LoVo (cell line): ENCODE data around the gene RTF2.

ENCODE experiments used
- DNase-seq: peaks from one replicate; pipeline ENCODE4 v3.0.0-alpha.2; 2016; ENCODE audit warnings: low spot score

The RTF2 gene

DNA sequence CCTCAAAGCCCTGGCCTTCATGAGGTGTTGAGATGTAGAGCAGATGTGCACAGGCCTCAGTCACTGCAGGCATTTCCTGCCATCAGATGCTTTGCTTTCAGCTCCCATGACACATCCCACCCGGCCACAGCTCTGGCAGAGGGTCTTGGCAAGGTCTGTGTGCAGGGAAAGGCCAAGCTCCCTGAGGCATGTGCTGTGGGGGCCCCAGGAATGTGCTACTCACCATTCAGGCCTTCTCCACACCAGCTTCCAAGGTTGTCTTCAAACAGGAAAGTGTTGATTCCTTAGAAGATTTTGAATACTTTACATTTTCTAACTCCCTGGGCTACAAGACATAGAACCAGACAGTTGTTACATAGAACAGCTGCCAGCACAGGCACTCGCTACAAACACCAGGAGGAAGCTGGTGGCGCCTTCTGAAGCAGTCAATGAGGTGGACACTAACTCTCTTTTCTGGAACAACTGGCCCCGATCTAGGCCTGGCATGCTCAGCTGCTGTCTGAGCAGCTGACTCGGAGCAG lies 28.6 kb upstream of the RTF2 start:
- DNase-seq = no peak

DNA sequence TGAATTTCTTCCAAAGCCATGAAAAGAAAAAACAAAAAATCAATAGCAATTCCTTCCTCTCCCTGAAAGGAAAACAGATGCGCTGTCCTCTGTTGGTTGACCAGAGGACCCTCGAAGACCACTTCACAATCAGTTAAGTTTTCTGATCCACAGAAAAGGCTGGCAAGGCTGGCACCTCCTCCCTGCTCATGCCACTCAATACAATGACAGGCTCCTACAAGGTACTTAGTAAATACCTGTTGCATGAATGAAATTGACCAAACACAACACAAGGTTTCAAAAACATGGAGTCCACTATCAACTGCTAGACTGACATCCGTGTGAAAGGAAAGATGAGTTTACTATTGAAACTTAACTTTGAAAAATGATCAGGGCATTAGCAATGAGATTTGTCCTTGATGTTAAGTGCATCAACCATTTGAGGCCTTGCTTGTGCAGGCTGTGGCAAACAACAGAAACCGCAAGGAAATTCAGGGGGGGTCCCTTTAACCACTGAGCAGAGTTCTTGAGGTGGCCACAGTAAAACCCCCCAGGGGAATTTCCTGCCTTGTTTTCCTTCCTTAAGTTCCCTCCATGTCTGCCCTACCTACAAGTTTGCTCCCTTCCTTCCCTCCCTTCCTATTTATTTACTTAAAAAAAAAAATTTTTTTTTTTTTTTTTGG lies 27.9 kb upstream of the RTF2 start:
- no peak for DNase-seq

DNA sequence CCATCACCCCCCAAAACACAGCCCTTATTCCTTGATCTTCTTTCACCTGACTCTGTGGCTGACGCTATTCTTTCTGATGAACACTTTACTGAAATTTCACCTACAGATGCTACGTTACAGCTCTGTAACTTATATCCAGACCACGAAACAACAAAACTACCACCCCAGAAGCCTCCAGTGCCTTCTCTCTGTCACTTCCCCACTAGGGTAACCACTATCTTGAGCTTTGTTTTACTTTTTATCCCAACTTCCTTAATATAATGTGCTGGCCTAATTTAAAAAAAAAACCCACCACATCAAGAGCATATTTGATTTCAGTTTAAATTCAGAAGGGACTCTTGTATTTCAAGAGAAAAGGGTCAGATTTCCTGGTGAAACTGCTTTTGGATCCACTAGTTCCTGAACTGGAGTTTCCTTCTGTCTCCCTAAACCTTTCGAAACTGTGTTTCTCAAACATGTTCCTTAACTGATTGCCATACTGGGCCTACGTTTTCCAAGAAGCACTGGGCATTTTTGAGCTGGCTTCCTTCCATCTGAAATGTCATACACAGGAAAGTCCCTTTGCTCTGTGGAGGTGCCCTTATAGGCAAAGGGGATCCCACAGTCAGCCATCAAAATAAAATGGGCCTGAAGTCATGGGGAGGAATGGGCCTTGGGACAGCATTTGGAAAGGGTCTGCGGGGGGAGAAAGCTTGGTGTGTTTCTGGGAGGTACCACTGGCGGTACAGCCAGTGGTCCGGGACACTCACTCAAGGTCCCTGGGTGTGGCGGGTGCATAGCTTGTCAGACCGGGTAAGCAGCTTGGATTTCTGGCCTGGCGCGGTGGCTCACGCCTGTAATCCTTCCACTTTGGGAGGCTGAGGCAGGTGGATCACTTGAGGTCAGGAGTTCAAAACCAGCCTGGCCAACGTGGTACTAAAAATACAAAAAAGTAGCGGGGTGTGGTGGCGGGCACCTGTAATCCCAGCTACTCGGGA lies 25.8 kb upstream of the RTF2 start:
- no peak for DNase-seq

DNA sequence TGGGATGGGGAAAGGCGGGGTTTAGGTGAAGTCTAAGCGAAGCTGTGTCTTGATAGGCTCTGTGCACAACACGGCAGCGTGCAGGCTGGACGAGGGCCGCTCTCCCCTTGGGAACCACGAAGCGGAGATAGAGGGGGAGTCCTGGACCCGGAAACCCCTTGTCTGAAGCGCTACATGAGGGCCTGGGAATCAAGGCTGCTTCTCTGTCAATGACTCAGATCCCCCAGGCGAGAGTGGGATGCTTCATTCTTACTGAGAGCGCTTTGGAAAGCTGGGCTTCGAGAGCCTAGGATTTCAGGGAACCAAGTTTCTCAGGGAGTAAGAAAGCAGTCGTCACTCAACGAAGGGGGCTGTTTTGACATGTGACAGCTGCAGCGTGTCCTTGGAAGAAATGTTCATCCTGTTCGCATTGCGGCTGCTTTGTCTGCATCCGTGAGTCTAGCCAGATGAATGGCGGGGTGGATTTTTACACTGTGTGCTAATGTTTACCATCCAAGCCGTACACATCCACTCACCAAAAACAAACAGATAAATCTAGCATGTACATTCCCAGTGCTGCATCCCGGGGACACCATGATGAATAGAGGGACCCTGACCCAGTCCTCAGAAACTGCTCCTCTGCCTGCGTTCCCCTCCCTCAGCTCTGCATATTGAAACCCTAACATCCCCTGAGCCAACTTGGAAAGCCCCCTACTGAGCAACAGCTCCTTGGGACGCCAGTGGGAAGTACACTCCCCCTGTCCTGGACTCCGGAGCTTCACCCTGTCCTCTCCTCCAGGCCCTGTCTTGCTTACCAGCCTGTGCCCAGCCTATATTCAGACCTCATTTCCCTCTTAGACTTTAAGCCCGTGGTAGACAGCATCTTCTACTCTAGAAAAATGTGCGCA lies 24.5 kb upstream of the RTF2 start:
- DNase-seq = no peak

DNA sequence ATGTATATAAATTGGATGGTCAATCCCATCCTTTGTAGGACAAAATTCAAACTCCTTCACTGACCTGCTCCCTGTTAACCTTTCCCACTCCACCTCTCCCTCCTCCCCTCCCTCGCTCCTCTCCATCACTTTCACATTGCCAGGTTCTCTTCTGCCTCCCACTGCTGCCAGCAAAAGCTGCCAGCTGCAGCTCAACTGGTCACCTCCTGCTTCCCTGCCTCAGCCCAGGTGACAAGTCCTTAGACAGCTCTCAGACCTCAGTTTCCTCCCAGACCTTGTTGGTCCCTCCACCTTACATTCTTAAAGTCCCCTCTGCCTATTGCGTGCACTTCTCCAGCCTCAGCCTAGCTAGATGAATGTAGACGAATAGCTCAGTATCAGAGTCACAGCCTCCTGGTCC lies 23.3 kb upstream of the RTF2 start:
- DNase-seq = no peak

DNA sequence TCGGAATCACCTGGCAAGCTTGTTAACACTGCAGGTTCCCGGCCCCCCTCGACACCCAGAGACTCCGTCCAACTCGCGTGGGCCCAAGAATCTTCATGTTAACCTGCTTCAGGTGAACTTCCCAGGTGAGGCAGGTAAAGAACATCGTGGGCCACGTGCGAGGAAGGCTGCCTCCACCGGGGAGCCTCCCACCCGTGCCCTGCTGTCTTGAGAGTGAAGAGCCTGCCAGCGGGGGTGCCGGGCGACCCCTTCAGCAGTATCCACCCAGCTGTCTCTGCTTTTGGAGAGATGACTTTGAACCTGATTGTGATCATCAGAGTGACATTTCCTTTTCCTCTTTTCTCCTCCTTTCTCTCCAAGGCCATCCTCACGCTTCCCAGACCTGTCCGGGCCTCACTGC lies 22.9 kb upstream of the RTF2 start:
- DNase-seq = no peak

DNA sequence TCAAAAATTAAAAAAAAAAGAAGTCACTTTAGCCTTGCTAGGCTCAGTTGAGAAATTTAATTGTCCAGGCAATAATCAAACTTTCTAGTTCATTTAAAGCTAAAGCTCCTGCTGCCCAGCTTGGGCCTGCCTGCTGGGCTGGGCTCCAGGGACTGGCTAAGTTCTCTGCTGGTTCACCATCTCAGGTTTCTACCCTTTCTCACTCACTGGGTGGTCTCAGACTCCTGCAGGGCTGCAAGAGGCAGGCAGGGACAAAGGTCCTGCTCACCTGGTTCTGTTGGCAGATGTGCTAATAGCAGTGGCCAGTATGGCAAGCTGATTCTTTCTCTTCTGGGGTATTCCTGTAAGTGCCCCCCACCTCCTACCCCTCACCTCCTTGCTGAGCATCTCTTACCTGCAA lies 21.2 kb upstream of the RTF2 start:
- no peak for DNase-seq

DNA sequence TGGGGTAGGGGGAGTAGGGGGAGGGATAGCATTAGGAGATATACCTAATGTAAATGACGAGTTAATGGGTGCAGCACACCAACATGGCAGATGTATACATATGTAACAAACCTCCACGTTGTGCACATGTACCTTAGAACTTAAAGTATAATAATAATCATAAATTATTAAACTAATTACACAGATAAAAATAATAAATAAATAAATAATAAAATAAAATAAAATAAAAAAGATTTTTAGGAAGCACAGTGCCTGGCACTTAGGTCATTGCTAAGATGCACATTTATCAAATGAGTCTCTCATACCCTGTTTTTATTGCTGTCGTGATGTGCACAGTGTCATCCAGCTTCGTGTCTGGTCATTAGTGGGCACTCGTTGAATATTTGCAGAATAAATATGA lies 19.0 kb upstream of the RTF2 start:
- no peak for DNase-seq

DNA sequence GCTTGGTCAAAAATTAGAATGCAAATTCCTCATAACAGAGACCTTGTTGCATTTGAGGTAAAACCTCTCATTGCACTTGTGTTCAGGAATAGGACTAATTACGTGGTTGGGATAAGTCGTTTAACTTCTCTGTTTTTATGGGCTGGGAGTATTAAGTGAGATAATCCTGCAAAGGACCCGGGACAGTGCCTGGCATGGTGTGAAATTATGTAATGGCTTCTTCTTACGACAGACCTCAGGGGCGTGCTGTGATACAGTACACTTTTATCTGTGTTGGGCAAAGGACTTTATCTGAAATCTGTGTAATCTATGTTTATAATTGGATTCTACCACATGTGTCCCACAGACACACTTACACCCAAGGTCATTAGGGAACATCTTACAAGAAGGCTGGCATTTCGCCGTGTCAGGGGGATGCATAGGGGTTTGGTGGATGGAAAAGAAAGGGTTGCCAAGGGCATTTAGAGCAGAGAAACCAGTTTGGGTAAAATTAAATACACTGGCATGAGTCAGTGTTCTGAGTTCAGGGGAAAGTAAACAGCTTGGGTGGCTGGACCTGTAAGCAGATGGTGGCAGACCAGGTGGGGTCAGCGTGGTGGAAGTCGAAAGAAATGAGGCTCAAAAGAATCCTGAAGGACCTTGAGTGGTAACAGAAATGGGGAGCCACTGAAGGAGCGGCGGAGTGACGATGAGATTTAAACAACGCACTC lies 17.2 kb upstream of the RTF2 start:
- no peak for DNase-seq

DNA sequence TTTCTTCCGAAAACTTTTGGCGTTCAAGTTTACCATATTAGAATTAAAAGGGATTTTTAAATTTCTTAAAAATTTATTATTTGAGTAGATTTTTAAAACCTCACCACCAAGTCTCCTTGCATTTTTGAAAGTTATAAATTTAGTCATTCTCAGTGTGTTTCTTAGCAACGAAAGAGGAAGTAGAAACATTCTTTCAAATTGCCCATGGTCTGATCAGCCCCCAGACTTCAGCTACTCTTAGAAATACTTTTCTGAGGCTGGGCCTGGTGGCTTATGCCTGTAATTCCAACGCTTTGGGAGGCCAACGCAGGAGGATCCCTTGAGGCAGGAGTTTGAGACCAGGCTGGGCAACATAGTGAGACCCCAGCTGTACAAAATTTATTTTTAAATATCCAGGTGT lies 15.1 kb upstream of the RTF2 start:
- DNase-seq = no peak

DNA sequence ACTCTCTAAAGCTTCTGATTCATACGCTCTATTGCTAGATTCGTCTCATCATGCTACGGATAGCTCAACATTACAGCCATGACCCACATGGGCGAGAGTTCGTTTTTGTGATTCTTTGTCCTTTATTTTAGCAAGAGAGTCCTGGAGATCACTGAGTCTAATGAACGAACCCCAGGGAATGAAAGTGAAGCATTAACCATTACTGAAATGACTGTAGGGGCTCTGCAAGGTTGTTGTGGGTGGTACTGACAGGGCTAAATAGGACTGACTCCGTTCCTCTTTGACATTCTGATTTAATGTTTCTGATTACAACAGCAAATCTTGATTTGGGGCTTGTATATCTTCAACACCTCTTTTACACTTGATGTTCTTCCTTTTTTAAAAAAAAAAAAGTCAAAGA lies 13.7 kb upstream of the RTF2 start:
- DNase-seq = no peak

DNA sequence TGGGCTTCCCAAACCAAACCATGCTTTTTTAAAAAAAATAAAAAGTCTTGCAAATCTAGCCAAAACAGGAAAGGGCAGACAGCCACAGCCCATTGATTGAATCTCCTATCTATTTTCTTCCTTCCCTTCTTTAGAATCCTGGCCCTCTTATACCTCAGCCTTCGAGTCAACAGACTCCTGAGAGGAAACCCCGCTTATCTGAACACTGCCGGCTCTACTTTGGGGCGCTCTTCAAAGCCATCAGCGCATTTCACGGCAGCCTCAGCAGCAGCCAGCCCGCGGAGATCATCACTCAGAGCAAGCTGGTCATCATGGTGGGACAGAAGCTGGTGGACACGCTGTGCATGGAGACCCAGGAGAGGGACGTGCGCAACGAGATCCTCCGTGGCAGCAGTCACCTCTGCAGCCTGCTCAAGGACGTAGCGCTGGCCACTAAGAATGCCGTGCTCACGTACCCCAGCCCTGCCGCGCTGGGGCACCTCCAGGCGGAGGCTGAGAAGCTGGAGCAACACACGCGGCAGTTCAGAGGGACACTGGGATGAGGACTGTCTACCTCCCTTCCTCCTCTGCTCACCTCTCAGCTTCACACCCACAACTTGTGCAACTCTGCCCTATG lies 10.1 kb upstream of the RTF2 start:
- no peak for DNase-seq

DNA sequence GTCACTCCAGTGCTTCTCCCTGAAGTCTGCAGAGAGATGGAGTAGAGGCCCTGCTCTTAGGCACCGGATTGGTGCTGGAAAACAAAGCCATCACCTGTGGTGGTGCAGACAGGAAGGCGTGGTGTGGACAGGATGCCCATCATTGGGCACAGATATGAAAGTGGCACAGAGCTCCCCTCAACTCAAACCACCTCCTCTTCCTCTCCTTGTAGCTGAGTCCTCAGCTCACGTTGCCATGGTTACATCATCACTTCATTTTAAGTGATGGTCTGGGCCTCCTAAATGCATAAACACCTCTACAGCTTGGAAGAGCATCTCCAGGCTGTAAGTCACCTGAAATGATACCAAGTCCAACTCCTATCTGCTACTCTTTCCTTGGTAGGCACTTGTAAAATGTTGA lies 8.0 kb upstream of the RTF2 start:
- DNase-seq = no peak

DNA sequence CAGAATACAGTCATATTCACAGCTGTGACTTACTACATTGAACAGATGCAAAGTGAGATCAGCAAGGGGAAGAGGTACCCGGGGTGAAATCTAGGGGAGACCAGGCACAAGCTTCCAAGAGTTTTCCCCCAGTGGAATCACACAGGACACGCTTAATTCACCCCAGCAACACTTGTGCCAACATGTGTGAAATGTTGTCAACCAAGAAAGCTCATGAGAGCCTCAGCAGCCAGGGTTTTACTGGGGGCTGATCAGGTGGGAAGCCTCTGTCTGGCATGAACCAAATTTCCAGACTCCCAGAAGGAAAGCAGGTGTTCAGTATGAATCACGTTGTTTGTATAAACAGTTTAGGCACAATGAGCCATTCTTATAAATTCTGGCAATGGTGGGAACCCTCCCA lies 6.9 kb upstream of the RTF2 start:
- DNase-seq = no peak

DNA sequence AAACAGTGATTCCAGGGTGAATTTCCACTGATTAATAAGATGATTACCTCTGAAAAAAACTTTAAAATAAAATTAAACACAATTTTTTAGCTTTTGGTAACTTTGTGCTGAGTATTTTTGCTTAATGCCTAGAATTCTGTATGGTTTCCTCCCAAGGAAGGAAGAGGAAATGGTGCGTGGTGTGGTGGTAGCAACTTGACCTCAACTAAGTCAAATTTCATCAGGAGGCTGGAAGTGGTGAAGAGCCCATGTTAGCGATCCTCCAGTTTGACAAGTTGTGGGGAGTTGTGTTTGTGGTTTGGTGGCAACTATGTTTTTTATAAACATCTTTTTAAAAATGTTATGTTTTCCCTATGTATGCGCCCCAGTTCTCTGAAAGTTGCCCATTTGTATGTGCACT lies 5.0 kb upstream of the RTF2 start:
- no peak for DNase-seq

DNA sequence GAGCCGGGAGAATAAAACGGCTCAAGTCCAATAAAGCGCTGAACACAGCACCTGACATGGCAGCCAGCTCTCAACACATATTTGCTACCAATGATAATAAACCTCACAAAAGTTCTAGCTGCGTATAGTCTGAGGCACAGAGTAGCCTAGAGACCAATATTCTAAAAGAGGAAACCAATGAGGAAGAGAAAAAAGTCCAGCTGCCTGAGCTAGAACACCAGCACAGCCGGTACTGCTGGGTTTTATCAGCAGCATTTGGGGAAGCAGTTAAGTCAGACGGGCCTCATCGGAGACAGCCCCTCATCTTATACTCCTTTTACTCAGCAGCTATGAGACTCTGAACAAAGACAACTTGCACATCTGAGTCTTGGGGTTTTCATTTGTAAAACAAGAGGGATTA lies 2.4 kb upstream of the RTF2 start:
- no peak for DNase-seq

DNA sequence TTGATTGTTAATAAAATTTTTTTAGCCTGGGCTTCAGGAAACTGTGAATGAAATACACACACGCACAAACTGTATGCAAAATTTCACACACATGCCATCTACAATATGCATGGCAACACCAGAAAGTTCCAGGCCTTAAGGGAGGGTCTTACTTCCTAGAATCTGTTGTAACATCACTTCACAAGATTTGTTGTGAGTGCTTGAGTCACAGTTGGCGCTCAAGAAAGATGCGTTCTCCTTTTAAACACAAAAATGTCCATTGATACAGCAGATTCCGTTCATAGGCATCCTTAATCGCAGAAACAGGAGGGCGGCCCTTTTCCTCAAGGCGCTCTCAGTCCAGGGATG lies 485 bp upstream of the RTF2 start:
- no peak for DNase-seq

DNA sequence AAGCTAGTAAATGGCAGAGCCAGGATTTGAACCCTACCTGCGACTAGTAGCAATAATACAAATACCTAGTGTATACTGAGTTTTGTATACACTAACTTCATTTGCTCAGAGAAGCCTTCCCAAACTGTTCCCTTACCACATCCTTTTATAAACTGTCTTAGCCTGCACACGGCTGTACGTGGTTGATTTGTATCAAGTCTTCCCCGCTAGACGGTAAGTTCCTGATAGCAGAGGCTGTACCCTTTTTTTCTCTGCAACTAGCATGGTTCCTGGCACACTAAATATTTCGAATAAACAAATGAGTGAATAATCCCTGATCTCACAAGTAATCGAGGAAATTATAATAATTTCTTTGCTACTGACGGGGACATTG lies 636 bp downstream of the RTF2 start:
- no peak for DNase-seq

DNA sequence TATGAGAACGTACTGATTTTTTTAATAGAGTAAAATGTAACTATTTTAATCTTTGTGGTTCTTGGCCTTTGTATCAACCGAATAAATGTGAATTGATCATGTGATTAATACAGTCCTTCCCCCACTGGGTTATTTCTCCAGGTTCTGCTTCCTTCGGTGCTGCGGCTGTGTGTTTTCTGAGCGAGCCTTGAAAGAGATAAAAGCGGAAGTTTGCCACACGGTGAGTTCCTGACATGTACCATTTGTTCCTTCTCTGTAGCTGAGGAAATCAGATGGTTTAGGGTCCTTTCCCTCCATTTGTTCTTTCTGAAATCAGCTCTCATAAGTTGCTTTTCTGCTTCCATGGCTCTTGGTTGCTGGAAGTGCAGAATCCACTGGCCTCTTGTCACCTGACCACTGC lies 15.5 kb downstream of the RTF2 start:
- no peak for DNase-seq

DNA sequence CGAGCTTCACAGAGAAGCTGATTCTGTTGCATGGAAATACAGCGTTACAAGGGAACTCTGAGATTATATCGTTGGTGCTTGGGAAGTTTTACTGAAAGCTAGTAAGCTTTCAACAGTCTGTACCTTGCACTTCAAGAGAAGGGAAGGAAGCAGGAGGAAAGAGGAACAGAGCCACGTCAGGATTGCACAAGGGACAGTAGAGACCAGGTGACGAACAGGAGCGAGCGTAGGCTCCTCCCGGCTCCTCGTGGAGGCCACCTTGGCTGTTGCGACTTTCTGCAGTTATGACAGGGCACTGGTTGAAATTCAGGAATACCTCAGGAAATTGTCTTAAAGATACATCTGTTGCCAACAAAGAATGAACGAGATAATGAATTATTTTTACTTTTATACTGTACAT lies 18.8 kb downstream of the RTF2 start:
- no peak for DNase-seq

DNA sequence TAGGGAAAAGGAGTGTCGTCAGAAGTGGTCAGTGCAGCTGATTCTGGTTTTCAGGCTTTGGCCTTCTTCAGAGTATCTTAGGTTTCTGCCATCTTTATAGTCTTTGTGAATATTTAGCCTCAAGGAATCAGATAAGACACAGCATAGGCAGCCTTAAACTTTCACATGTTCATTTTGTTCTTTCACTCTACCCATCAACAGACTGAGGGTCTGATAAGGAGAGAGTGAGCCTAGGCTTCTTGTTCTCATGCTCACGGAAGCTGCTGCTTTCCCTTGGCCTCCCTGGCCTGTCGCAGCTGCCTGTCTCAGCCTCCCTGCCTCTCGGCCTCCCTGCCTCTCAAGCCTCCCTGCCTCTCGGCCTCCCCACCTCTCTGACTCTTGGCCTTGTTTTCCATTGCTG lies 20.1 kb downstream of the RTF2 start:
- no peak for DNase-seq

DNA sequence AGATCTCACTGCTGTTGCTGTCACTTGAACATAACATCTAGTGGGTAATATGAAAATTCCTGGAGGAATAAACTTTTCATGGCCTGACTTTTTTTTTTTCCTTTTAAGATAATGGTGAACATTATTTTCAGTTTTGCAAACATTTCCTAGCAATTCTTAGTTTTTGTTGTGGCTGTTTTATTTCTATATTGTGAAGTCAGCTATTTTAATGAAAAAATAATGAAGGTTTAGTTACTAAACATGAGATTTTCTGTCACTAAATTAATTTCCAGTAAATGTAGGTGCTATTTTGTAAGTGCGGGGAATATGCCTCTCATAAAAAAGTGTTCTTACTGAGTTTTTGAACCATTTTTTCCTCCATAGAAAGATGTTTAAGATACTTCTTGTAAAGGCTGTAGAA lies 32.7 kb downstream of the RTF2 start:
- no peak for DNase-seq
